ENCODE data around the gene GDPD1. TPM values are rescaled to one million over a fixed set of nuclear protein-coding genes. Genes with fewer than 3 reads are reported as not detected.
"Not testable (repeated sequence)": the region's sequence is repeated elsewhere in the genome, so short reads cannot be mapped to it uniquely, and the experiment has no call there.

The GDPD1 gene
- total RNA-seq, 2 experiments from 2014 or later = 1.3 to 5.0 TPM

DNA sequence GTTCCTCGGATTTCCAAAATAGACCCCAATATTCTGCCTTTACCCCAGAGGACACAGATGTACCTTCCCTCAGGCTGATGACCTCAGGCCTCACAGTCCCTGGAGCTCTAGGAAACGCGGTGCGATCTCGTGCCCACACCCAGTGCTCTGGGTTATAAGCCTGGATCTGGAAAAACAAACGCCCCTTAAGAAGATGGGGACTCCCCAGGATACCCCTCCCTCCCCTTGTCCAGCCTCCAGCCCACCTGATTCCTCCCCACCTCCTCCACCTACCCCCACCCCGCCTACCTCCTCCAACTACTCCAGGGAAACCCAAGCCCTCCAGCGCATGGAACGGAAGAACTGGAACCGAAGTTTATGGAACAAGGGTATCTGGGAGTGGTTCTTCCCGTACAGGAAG, 45.6 kb upstream of the GDPD1 start:
- Histone ChIP-seq H3K4me2 (ENCODE audit: low read length) (no peak overlapping the region), H3K4me3 (ENCODE audit: low read depth, low read length, poor library complexity, severe bottlenecking) (no peak overlapping the region), H3K27ac (ENCODE audit: low read depth, low read length, poor library complexity, severe bottlenecking) (no peak overlapping the region), H3K9me3 (ENCODE audit: low read length) (no peaks in the 10 kb centered on the region), H3K36me3 (ENCODE audit: insufficient read depth, low read length) (peaks cover 86% of the 10 kb centered on the region), H3K4me1 (ENCODE audit: insufficient read depth, low read length, poor library complexity, severe bottlenecking) (no peaks in the 10 kb centered on the region), H3K79me2 (ENCODE audit: insufficient read depth, low read depth, low read length) (peaks cover 31% of the 10 kb centered on the region; the same call in 1 of the 2 replicates), H2AFZ (ENCODE audit: low read length) (no peak overlapping the region), H3K9me2 (ENCODE audit: insufficient read depth, low read length) (no peaks in the 10 kb centered on the region), H4K20me1 (ENCODE audit: insufficient read depth, low read length) (no peaks in the 10 kb centered on the region)
- no peak for DNase-seq (ENCODE audit: low spot score)
- no TSS peak for BruUV-seq (replicated peaks)
- CTCF ChIA-PET (ENCODE audit: unreplicated experiment) = no interaction called here
- TF ChIP-seq EZH2phosphoT487 (IDR thresholded peaks at IDR 0.05; ENCODE audit: borderline replicate concordance, low read depth, low read length) = no peak
- TF ChIP-seq, protein P1, sequence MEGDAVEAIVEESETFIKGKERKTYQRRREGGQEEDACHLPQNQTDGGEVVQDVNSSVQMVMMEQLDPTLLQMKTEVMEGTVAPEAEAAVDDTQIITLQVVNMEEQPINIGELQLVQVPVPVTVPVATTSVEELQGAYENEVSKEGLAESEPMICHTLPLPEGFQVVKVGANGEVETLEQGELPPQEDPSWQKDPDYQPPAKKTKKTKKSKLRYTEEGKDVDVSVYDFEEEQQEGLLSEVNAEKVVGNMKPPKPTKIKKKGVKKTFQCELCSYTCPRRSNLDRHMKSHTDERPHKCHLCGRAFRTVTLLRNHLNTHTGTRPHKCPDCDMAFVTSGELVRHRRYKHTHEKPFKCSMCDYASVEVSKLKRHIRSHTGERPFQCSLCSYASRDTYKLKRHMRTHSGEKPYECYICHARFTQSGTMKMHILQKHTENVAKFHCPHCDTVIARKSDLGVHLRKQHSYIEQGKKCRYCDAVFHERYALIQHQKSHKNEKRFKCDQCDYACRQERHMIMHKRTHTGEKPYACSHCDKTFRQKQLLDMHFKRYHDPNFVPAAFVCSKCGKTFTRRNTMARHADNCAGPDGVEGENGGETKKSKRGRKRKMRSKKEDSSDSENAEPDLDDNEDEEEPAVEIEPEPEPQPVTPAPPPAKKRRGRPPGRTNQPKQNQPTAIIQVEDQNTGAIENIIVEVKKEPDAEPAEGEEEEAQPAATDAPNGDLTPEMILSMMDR (conservative IDR thresholded peaks at IDR 0.05; ENCODE audit: low read length) = no peak
- POLR2A ChIA-PET = no interaction called here
- intact Hi-C loops (cut with micrococcal nuclease; ENCODE audit: unreplicated experiment) = no loop called here

DNA sequence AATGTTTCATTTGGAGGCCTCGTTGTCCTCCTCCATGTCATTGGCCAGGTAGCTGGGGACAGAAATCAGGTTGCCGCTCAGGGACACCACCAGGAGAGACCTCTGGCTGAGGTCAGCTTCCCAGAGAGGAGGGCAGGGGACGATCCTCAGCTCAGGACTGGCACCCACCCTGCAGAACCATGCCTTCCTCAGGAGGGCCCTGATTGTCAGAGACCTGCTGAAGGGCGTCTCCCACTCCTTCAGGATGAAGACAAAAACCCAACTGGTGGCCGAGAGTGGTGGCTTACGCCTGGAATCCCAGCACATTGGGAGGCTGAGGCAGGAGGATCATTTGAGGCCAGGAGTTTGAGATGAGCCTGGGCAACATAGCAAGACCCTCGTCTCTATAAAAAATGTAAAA, 45.2 kb upstream of the GDPD1 start:
- Histone ChIP-seq H3K4me3 (ENCODE audit: low read depth, low read length, poor library complexity, severe bottlenecking) (no peak overlapping the region), H3K9me3 (ENCODE audit: low read length) (no peaks in the 10 kb centered on the region), H3K9me2 (ENCODE audit: insufficient read depth, low read length) (no peaks in the 10 kb centered on the region), H3K4me1 (ENCODE audit: insufficient read depth, low read length, poor library complexity, severe bottlenecking) (no peaks in the 10 kb centered on the region), H4K20me1 (ENCODE audit: insufficient read depth, low read length) (no peaks in the 10 kb centered on the region), H3K4me2 (ENCODE audit: low read length) (no peak overlapping the region), H3K79me2 (ENCODE audit: insufficient read depth, low read depth, low read length) (peaks cover 27% of the 10 kb centered on the region; the same call in 1 of the 2 replicates), H3K27ac (ENCODE audit: low read depth, low read length, poor library complexity, severe bottlenecking) (no peak overlapping the region), H3K36me3 (ENCODE audit: insufficient read depth, low read length) (peaks cover 86% of the 10 kb centered on the region), H2AFZ (ENCODE audit: low read length) (no peak overlapping the region)
- ChIA-PET CTCF (ENCODE audit: unreplicated experiment) (no interaction called here), POLR2A (no interaction called here)
- TF ChIP-seq, protein P1 (conservative IDR thresholded peaks at IDR 0.05; ENCODE audit: low read length) = no peak
- TF ChIP-seq EZH2phosphoT487 (IDR thresholded peaks at IDR 0.05; ENCODE audit: borderline replicate concordance, low read depth, low read length) = no peak
- intact Hi-C loops (cut with micrococcal nuclease; ENCODE audit: unreplicated experiment) = no loop called here
- no peak for DNase-seq (ENCODE audit: low spot score)
- no TSS peak for BruUV-seq (replicated peaks)

DNA sequence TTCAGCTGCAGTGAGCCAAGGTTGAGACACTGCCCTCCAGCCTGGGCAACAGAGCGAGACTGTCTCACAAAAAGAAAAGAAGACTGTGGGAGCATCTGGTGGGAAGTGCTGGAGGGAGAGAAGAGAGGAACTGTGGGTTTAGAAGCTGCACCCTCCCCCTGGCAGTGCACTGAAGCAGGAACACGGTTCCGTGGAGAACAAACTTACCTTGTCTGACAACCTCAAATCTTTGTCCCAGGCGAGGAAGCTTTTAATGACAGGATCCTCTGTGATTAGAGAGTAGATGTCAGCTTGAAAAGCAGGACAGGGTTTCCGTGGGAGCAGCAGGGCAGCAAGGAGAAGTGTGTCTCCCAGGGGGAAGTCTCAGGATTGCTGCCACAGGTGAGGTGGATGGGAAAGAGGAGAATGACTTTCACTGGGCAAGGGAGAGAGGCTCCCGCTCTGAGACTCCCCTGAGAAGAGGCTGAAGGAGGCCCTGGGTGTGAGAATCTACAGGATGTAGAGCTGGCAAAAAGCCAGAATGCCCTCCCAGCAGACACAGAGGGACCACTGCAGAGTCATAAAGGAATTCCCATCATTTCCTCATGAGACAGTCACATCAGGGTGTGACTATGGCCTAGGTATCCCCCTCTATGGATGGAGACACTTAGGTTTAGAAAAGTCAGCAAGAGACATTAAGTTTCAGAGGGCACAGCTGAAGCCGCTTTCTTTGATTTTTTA, 41.9 kb upstream of the GDPD1 start:
- intact Hi-C loops (cut with micrococcal nuclease; ENCODE audit: unreplicated experiment) = no loop called here
- TF ChIP-seq, protein P1 (conservative IDR thresholded peaks at IDR 0.05; ENCODE audit: low read length) = no peak
- no peak for TF ChIP-seq EZH2phosphoT487 (IDR thresholded peaks at IDR 0.05; ENCODE audit: borderline replicate concordance, low read depth, low read length)
- no peaks in the 10 kb centered on the region for H3K4me1 ChIP-seq (ENCODE audit: insufficient read depth, low read length, poor library complexity, severe bottlenecking)
- H3K36me3 ChIP-seq (ENCODE audit: insufficient read depth, low read length) = peaks cover 83% of the 10 kb centered on the region
- ChIA-PET CTCF (ENCODE audit: unreplicated experiment) (no interaction called here), POLR2A (interaction anchor here (0.5 to 0.6 kb wide), 2 partner anchors 47 to 98 kb away, joined by 3 read pairs; no protein-coding TSS in a partner anchor)
- peaks cover 15% of the 10 kb centered on the region; the same call in 1 of the 2 replicates for H3K79me2 ChIP-seq (ENCODE audit: insufficient read depth, low read depth, low read length)
- no peaks in the 10 kb centered on the region for H3K9me2 ChIP-seq (ENCODE audit: insufficient read depth, low read length)
- no peak for DNase-seq (ENCODE audit: low spot score)
- no peak overlapping the region for H3K27ac ChIP-seq (ENCODE audit: low read depth, low read length, poor library complexity, severe bottlenecking)
- no peak overlapping the region for H2AFZ ChIP-seq (ENCODE audit: low read length)
- H4K20me1 ChIP-seq (ENCODE audit: insufficient read depth, low read length) = no peaks in the 10 kb centered on the region
- no peaks in the 10 kb centered on the region for H3K9me3 ChIP-seq (ENCODE audit: low read length)
- BruUV-seq (replicated peaks) = no TSS peak
- H3K4me3 ChIP-seq (ENCODE audit: low read depth, low read length, poor library complexity, severe bottlenecking) = no peak overlapping the region
- no peak overlapping the region for H3K4me2 ChIP-seq (ENCODE audit: low read length)

DNA sequence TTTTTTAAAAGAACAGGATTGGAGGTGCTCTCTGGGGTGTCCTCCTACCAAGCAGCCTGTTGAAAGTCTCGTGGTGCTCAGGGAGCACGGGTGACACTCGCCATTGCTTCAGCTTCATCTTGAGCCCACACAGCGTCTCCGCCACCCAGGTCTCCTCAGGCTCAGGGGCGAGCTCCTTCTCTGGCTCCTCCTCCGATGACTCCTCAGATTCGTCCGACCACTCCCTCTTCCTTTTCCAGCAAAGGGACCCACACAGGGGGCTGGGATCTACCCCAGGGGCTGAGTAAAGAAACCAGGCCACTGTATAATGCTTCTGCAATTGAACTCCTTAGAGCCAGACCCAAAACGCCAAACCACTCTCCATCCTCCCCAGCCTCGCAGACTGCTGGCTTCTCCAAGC, 40.7 kb upstream of the GDPD1 start:
- H3K27ac ChIP-seq (ENCODE audit: low read depth, low read length, poor library complexity, severe bottlenecking); intact Hi-C loops (cut with micrococcal nuclease; ENCODE audit: unreplicated experiment); H3K9me2 ChIP-seq (ENCODE audit: insufficient read depth, low read length); CTCF ChIA-PET (ENCODE audit: unreplicated experiment); H3K79me2 ChIP-seq (ENCODE audit: insufficient read depth, low read depth, low read length); H3K4me2 ChIP-seq (ENCODE audit: low read length); DNase-seq (ENCODE audit: low spot score); H3K9me3 ChIP-seq (ENCODE audit: low read length); H4K20me1 ChIP-seq (ENCODE audit: insufficient read depth, low read length); H2AFZ ChIP-seq (ENCODE audit: low read length); H3K4me1 ChIP-seq (ENCODE audit: insufficient read depth, low read length, poor library complexity, severe bottlenecking); H3K4me3 ChIP-seq (ENCODE audit: low read depth, low read length, poor library complexity, severe bottlenecking); BruUV-seq (replicated peaks): not testable (repeated sequence)
- POLR2A ChIA-PET = interaction anchor here (0.7 kb wide), 1 partner anchor 467 kb away, joined by 3 read pairs; no protein-coding TSS in a partner anchor
- peaks cover 80% of the 10 kb centered on the region for H3K36me3 ChIP-seq (ENCODE audit: insufficient read depth, low read length)
